ENCODE data around the gene TMEM255B.

GRCh38 chr13:113732176-113732960, 26.7 kb upstream of the TMEM255B start:
- no peak for TF ChIP-seq FOXM1 (IDR thresholded peaks at IDR 0.05; ENCODE audit: borderline replicate concordance)
- TF ChIP-seq SP1 (IDR thresholded peaks at IDR 0.05), result no peak
- no peak for TF ChIP-seq BHLHE40 (IDR thresholded peaks at IDR 0.05; ENCODE audit: borderline replicate concordance)
- no peak for TF ChIP-seq FOXK2 (IDR thresholded peaks at IDR 0.05)
- no peak for TF ChIP-seq NFRKB (IDR thresholded peaks at IDR 0.05)
- TF ChIP-seq SUZ12 (IDR thresholded peaks at IDR 0.05), result no peak
- no peak for TF ChIP-seq ARNT (IDR thresholded peaks at IDR 0.05)
- no peak for TF ChIP-seq LEF1 (IDR thresholded peaks at IDR 0.05; ENCODE audit: borderline replicate concordance)
